Spleen (tissue), 11 donors: ENCODE results near the gene YJU2. TPM values are rescaled to one million over a fixed set of nuclear protein-coding genes. Genes with fewer than 3 reads are reported as not detected.

Experiments
- DNase-seq: peaks from one replicate; pipeline ENCODE4 v3.0.0-alpha.2; 2020
- H3K27ac ChIP-seq, 8 donors: fragments of 200-600 bp; sonication (generic) in 7 of 8; 1 replicate in 4 of 8; 2 replicates in 4 of 8; pipeline versions ENCODE4 v1.5.0 to v1.8.0; 2016 to 2021; ENCODE audit warnings: inconsistent platforms in 4 of 8, mild to moderate bottlenecking in 4 of 8, moderate library complexity in 1 of 8
- H3K27me3 ChIP-seq, 7 donors: fragments of 200-600 bp; sonication (generic) in 6 of 7; replicated peaks in 1 of 7; 1 replicate in 4 of 7; 2 replicates in 3 of 7; pipeline versions ENCODE4 v1.5.0 to v1.8.0; 2016 to 2021; ENCODE audit warnings: inconsistent platforms in 3 of 7, mild to moderate bottlenecking in 1 of 7
- H3K36me3 ChIP-seq, 6 donors: fragments of 200-600 bp; sonication (generic) in 5 of 6; 1 replicate in 4 of 6; 2 replicates in 2 of 6; pipeline versions ENCODE4 v1.5.0 to v1.8.0; 2016 to 2021; ENCODE audit warnings: inconsistent platforms in 2 of 6
- H3K4me1 ChIP-seq, 6 donors: fragments of 200-600 bp; sonication (generic) in 5 of 6; 1 replicate in 3 of 6; 2 replicates in 3 of 6; pipeline versions ENCODE4 v1.5.0 to v1.8.0; 2016 to 2021; ENCODE audit warnings: inconsistent platforms in 3 of 6
- H3K4me3 ChIP-seq, 8 donors: fragments of 200-600 bp; sonication (generic) in 7 of 8; 1 replicate in 4 of 8; 2 replicates in 4 of 8; pipeline versions ENCODE4 v1.5.0 to v1.8.0; 2016 to 2021; ENCODE audit warnings: inconsistent platforms in 4 of 8, mild to moderate bottlenecking in 4 of 8, moderate library complexity in 2 of 8
- H3K9me3 ChIP-seq, 8 donors: fragments of 200-600 bp; sonication (generic) in 7 of 8; 1 replicate in 4 of 8; 2 replicates in 4 of 8; pipeline versions ENCODE4 v1.5.0 to v1.8.0; 2016 to 2021; ENCODE audit warnings: inconsistent platforms in 4 of 8
- POLR2A ChIP-seq, 3 donors: fragments of 450-650 bp; IDR thresholded peaks; one replicate each; pipeline ENCODE4 v1.5.1; 2017; ENCODE audit warnings: antibody characterized with exemption in 3 of 3, mild to moderate bottlenecking in 1 of 3
- POLR2AphosphoS5 ChIP-seq, 3 donors: sonication (generic); formaldehyde crosslinking; IDR thresholded peaks; one replicate each; pipeline ENCODE4 v1.5.1; 2017; ENCODE audit warnings: antibody characterized with exemption in 3 of 3
- WGBS, 5 donors: extraction: QIAGEN DNeasy Blood & Tissue Kit in 3 of 5; methylation state at CpG; one replicate each; pipeline versions ENCODE4 v1.1.5 to v1.1.7; 2013 to 2018; 5-methylcytosine and 5-hydroxymethylcytosine counted together
- intact Hi-C: fragments of 100-400 bp; cut with DNase I; formaldehyde crosslinking; loops from one replicate; pipeline ENCODE4 v1.15.0; 2023; ENCODE audit warnings: low total_unique reads
- polyA plus RNA-seq, 3 donors: library from polyadenylated mRNA; stranded (reverse); fragments of 200-250 nt; gene quantifications; one replicate each; pipeline ENCODE4 v1.2.1, GENCODE V29; 2013
- total RNA-seq, 7 donors: library from RNA; depleted of rRNA in 3 of 7; stranded (reverse); fragments of >200 nt in 3 of 7; fragmentation: NEBNext Ultra II Directional in 4 of 7; extraction: Animal tissue kit (Norgen Biotek cat#: 25700) in 4 of 7; gene quantifications; one replicate each; pipeline versions ENCODE4 v1.1.0 to v1.2.1, GENCODE V29; 2016 to 2021
- TF ChIP-seq, protein P1 (sequence below), 11 experiments: fragments of 200-600 bp in 7 of 11; fragments of 450-650 bp in 4 of 11; sonication (generic) in 4 of 11; IDR thresholded peaks in 8 of 11; conservative IDR thresholded peaks in 3 of 11; 1 replicate in 7 of 11; 2 replicates in 4 of 11; pipeline versions ENCODE4 v1.4.0 to v1.8.0; 2016 to 2021; ENCODE audit warnings: antibody characterized with exemption in 11 of 11, inconsistent platforms in 4 of 11, mild to moderate bottlenecking in 1 of 11
- donor health status: healthy with polysubstance abuse.
- donor health status: DM: no; HTN: no; CAD: no; lungs with moderate emphysema.
- donor health status: DM: no; HTN: no; CAD: no.
- donor health status: Bipolar disorder and iron deficiency.
- donor health status: healthy.
- donor health status: DM: no; HTN: no; CAD: no.
- donor health status: DM: yes; HTN: yes; CAD: no.

Gene YJU2
- total and polyA plus RNA-seq, 10 donors, result 17.4 to 34.0 (median 22.5) TPM

DNA sequence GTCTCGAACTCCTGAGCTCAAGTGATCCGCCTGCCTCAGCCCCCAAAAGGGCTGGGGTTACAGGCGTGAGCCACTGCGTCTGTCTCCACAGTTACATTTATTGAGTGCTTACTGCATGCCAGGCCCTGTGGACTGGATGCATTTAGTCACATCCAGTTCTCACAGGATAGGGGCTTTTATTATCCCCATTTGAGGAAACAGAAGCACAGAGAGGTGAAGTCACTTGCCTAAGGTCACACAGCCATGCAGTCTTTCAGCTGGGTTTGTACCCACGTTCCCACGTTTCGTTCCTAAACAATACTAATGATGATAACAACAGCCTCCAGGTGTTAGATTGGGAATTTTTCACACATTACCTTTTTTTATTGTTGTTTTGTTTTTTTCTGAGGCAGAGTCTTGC lies 26.7 kb upstream of the YJU2 start:
- intact Hi-C loops, result no loop called here
- DNase-seq, result no peak
- TF ChIP-seq, protein P1, sequence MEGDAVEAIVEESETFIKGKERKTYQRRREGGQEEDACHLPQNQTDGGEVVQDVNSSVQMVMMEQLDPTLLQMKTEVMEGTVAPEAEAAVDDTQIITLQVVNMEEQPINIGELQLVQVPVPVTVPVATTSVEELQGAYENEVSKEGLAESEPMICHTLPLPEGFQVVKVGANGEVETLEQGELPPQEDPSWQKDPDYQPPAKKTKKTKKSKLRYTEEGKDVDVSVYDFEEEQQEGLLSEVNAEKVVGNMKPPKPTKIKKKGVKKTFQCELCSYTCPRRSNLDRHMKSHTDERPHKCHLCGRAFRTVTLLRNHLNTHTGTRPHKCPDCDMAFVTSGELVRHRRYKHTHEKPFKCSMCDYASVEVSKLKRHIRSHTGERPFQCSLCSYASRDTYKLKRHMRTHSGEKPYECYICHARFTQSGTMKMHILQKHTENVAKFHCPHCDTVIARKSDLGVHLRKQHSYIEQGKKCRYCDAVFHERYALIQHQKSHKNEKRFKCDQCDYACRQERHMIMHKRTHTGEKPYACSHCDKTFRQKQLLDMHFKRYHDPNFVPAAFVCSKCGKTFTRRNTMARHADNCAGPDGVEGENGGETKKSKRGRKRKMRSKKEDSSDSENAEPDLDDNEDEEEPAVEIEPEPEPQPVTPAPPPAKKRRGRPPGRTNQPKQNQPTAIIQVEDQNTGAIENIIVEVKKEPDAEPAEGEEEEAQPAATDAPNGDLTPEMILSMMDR (IDR thresholded peaks at IDR 0.05 in 8 of 11, conservative IDR thresholded peaks at IDR 0.05 in 3 of 11), result no peak
- no peak for TF ChIP-seq POLR2A (IDR thresholded peaks at IDR 0.05)
- TF ChIP-seq POLR2AphosphoS5 (IDR thresholded peaks at IDR 0.05), result no peak
- Histone ChIP-seq H3K4me3 (no peak overlapping the region), H3K9me3 (peaks cover 0 to 7% (median 0%) of the 10 kb centered on the region in 8 donors), H3K27ac (no peak overlapping the region), H3K4me1 (no peaks in the 10 kb centered on the region), H3K36me3 (no peaks in the 10 kb centered on the region), H3K27me3 (no peaks in the 10 kb centered on the region)
- 90 to 96% (median 94%) methylated on average over 7 of the region's 7 CpGs for WGBS, 5 donors

DNA sequence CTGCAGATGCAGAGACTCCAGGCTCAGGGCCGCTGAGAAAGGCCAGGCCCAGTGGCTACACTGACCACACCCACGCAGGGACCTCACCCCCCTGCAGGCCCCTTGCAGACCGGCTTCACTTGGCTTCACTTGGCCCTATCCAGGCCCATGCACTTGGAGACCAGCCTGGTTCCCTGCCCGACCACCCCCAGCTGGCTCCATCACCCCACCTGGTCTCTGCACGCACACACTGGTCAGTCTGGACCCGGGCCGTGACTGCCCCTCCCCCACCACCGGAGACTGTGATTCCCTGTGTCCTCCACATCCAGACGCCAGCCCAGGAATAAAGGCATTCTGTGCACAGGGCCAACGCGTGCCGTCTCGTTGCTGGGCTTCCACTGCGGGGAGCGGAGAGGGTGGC lies 22.4 kb upstream of the YJU2 start:
- Histone ChIP-seq H3K9me3 (no peaks in the 10 kb centered on the region), H3K36me3 (no peaks in the 10 kb centered on the region), H3K4me3 (no peak overlapping the region), H3K27ac (no peak overlapping the region), H3K4me1 (peaks cover 0 to 13% (median 10%) of the 10 kb centered on the region in 6 donors), H3K27me3 (peaks cover 0 to 37% (median 7%) of the 10 kb centered on the region in 7 donors)
- 69 to 82% (median 79%) methylated on average over 11 to 15 of the region's 15 CpGs for WGBS, 5 donors
- TF ChIP-seq POLR2AphosphoS5 (IDR thresholded peaks at IDR 0.05), result no peak
- TF ChIP-seq POLR2A (IDR thresholded peaks at IDR 0.05), result no peak
- TF ChIP-seq, protein P1 (IDR thresholded peaks at IDR 0.05 in 8 of 11, conservative IDR thresholded peaks at IDR 0.05 in 3 of 11), result no peak
- intact Hi-C loops, result no loop called here
- DNase-seq, result no peak

DNA sequence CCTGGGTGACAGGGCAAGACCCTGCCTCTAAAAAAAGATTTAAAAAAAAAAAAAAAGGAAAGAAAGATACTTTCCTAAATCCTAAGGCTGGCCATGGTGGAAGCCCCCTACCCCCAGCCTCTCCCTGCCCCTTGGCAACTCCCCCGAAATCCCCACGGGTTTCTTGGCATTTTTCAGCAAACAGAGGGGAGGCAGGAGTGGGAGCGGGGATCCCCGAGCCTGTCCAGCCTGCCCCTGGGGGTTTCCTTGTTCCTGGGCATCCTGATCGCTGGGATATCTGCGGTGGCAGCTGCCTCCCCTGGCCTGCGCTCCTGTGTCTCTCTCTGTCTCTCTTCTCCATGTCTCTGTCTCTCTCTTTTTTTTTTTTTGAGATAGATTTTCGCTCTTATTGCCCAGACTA lies 21.0 kb upstream of the YJU2 start:
- intact Hi-C loops, result no loop called here
- no peak for TF ChIP-seq POLR2AphosphoS5 (IDR thresholded peaks at IDR 0.05)
- TF ChIP-seq, protein P1 (IDR thresholded peaks at IDR 0.05 in 8 of 11, conservative IDR thresholded peaks at IDR 0.05 in 3 of 11), result no peak
- H3K27me3 ChIP-seq, result peaks cover 0 to 51% (median 11%) of the 10 kb centered on the region in 7 donors
- peaks cover 0 to 23% (median 13%) of the 10 kb centered on the region in 6 donors for H3K4me1 ChIP-seq
- WGBS, 5 donors, result 68 to 76% (median 76%) methylated on average over 8 of the region's 8 CpGs
- no peaks in the 10 kb centered on the region for H3K36me3 ChIP-seq
- no peak for DNase-seq
- H3K27ac ChIP-seq, result no peak overlapping the region
- no peak overlapping the region for H3K4me3 ChIP-seq
- H3K9me3 ChIP-seq, result no peaks in the 10 kb centered on the region

DNA sequence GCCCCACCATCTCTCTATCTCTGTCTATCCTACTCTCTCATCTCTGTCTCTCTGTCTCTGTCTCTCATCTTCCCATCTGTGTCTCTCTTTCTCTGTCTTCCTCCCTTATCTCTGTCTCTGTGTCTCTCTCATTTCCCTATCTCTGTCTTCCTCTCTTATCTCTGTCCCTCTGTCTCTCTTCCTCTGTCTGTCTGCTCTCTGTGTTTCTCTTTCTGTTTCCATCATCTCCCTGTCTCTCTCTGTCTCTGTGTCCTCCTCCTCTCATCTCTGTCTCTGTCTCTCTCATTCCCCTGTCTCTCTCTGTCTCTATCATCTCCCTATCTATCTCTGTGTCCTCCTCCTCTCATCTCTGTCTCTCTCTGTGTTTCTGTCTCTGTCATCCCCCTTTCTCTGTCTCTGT lies 19.1 kb upstream of the YJU2 start:
- Histone ChIP-seq H3K9me3 (no peaks in the 10 kb centered on the region), H3K27ac (no peak overlapping the region), H3K27me3 (peaks cover 0 to 70% (median 11%) of the 10 kb centered on the region in 7 donors), H3K4me3 (no peak overlapping the region), H3K36me3 (no peaks in the 10 kb centered on the region), H3K4me1 (peaks cover 0 to 26% (median 13%) of the 10 kb centered on the region in 6 donors)
- no peak for DNase-seq
- TF ChIP-seq POLR2AphosphoS5 (IDR thresholded peaks at IDR 0.05) (no peak), POLR2A (IDR thresholded peaks at IDR 0.05) (no peak)
- TF ChIP-seq, protein P1 (IDR thresholded peaks at IDR 0.05 in 8 of 11, conservative IDR thresholded peaks at IDR 0.05 in 3 of 11), result no peak
- intact Hi-C loops, result no loop called here
